ENCODE measurements around the gene SMIM13. TPM values are rescaled to one million over a fixed set of nuclear protein-coding genes. Genes with fewer than 3 reads are reported as not detected.

Gene SMIM13
- total RNA-seq, result 10 to 100 TPM; 12.2 TPM
- polyA plus RNA-seq (2013, experiment 1 of 2), result 13.0 TPM
- 12.5 TPM for polyA plus RNA-seq (2013, experiment 2 of 2)
- long read RNA-seq, experiment 1, full-length matches to known transcripts, result 1 of 7 reads
- long read RNA-seq, experiment 1, partial matches to known transcripts, result 1 of 7 reads
- long read RNA-seq, experiment 1, other reads (novel, unspliced or antisense), result 5 of 7 reads
- long read RNA-seq, experiment 2, full-length matches to known transcripts, result 10 of 12 reads
- long read RNA-seq, experiment 2, partial matches to known transcripts, result 0 of 12 reads
- long read RNA-seq, experiment 2, other reads (novel, unspliced or antisense), result 2 of 12 reads
- long read RNA-seq, experiment 3, full-length matches to known transcripts, result 4 of 4 reads
- long read RNA-seq, experiment 3, partial matches to known transcripts, result 0 of 4 reads
- long read RNA-seq, experiment 3, other reads (novel, unspliced or antisense), result 0 of 4 reads
- long read RNA-seq, experiment 4, partial matches to known transcripts, result 0 of 1 reads
- long read RNA-seq, experiment 4, other reads (novel, unspliced or antisense), result 1 of 1 reads

GRCh38 chr6:11093626-11094410 lies at the start of gene SMIM13:
SMIM13 (plus strand) TSS chr6:11093834; CDS start chr6:11094314, 480 bp downstream.
- H3K27me3 Mint-ChIP-seq (ENCODE audit: insufficient read depth), result no peaks in the 10 kb centered on the region
- peak within 1 kb of the TSS; percentile 95 for H3K4me3 ChIP-seq (ENCODE audit: low read length)
- no peaks in the 10 kb centered on the region for H3K9me3 ChIP-seq (ENCODE audit: control insufficient read depth, low read length)
- peaks cover 25% of the 10 kb centered on the region for H3K4me1 Mint-ChIP-seq
- H3K9me3 Mint-ChIP-seq, result no peaks in the 10 kb centered on the region
- peaks cover 9% of the 10 kb centered on the region for H3K36me3 ChIP-seq (ENCODE audit: control insufficient read depth, insufficient read depth, low read length)
- peak within 1 kb of the TSS; percentile 97 for H3K27ac Mint-ChIP-seq
- peak within 1 kb of the TSS; percentile 77 for H3K9ac ChIP-seq (ENCODE audit: extremely low read depth, low read length, poor library complexity, severe bottlenecking)
- H3K4me1 ChIP-seq (ENCODE audit: control insufficient read depth, insufficient read depth, low read length), result no peaks in the 10 kb centered on the region
- TF ChIP-seq CTCF (conservative IDR thresholded peaks at IDR 0.05), result peak; percentile 74
- peak within 1 kb of the TSS; percentile 79 for H3K27ac ChIP-seq (ENCODE audit: low read depth, low read length)
- H3K27me3 ChIP-seq (ENCODE audit: control insufficient read depth, insufficient read depth, low read length, poor library complexity, severe bottlenecking), result no peaks in the 10 kb centered on the region
- 0% methylated on average over 11 to 90 of the region's 90 CpGs for WGBS, 2 experiments (ENCODE audit: insufficient coverage in 1 of 2, insufficient read length in 1 of 2)
- DNase-seq, result peak; percentile 99
- H3K4me3 Mint-ChIP-seq, result peak within 1 kb of the TSS; percentile 87
- H3K36me3 Mint-ChIP-seq (ENCODE audit: low read depth), result peaks cover 4% of the 10 kb centered on the region

GRCh38 chr6:11043961-11044711 lies 49.5 kb upstream of the SMIM13 start, which contains the start of gene ELOVL2:
ELOVL2 (minus strand) TSS chr6:11044305; CDS start chr6:11044230, 75 bp downstream.
- peak within 1 kb of the TSS; percentile 86 for H3K4me3 ChIP-seq (ENCODE audit: low read length)
- H3K4me1 ChIP-seq (ENCODE audit: control insufficient read depth, insufficient read depth, low read length), result peaks cover 6% of the 10 kb centered on the region
- Mint-ChIP-seq H3K9me3 (no peaks in the 10 kb centered on the region), H3K27me3 (ENCODE audit: insufficient read depth) (peaks cover 72% of the 10 kb centered on the region), H3K4me1 (peaks cover 2% of the 10 kb centered on the region), H3K4me3 (peak within 1 kb of the TSS; percentile 68), H3K36me3 (ENCODE audit: low read depth) (no peaks in the 10 kb centered on the region), H3K27ac (no peak within 1 kb of the TSS)
- peak; percentile 87 for DNase-seq
- H3K9me3 ChIP-seq (ENCODE audit: control insufficient read depth, low read length), result no peaks in the 10 kb centered on the region
- no peak within 1 kb of the TSS for H3K27ac ChIP-seq (ENCODE audit: low read depth, low read length)
- no peaks in the 10 kb centered on the region for H3K27me3 ChIP-seq (ENCODE audit: control insufficient read depth, insufficient read depth, low read length, poor library complexity, severe bottlenecking)
- TF ChIP-seq CTCF (conservative IDR thresholded peaks at IDR 0.05), result peak; percentile 93
- H3K9ac ChIP-seq (ENCODE audit: extremely low read depth, low read length, poor library complexity, severe bottlenecking), result peak within 1 kb of the TSS; percentile 31
- H3K36me3 ChIP-seq (ENCODE audit: control insufficient read depth, insufficient read depth, low read length), result no peaks in the 10 kb centered on the region
- WGBS, 2 experiments (ENCODE audit: insufficient coverage in 1 of 2, insufficient read length in 1 of 2), result 0 to 1% methylated on average over 4 to 124 of the region's 124 CpGs

GRCh38 chr6:11044712-11045167 lies 48.9 kb upstream of the SMIM13 start:
- H3K9me3 Mint-ChIP-seq, result no peaks in the 10 kb centered on the region
- no peak overlapping the region for H3K27ac Mint-ChIP-seq
- peak overlapping the region; percentile 51 for H3K4me3 ChIP-seq (ENCODE audit: low read length)
- H3K27me3 Mint-ChIP-seq (ENCODE audit: insufficient read depth), result peaks cover 76% of the 10 kb centered on the region
- no peaks in the 10 kb centered on the region for H3K36me3 Mint-ChIP-seq (ENCODE audit: low read depth)
- WGBS, 2 experiments (ENCODE audit: insufficient coverage in 1 of 2, insufficient read length in 1 of 2), result 58 to 59% methylated on average over 17 to 23 of the region's 23 CpGs
- peaks cover 2% of the 10 kb centered on the region for H3K4me1 Mint-ChIP-seq
- no peak overlapping the region for H3K9ac ChIP-seq (ENCODE audit: extremely low read depth, low read length, poor library complexity, severe bottlenecking)
- H3K27ac ChIP-seq (ENCODE audit: low read depth, low read length), result no peak overlapping the region
- TF ChIP-seq CTCF (conservative IDR thresholded peaks at IDR 0.05), result no peak
- no peak for DNase-seq
- no peaks in the 10 kb centered on the region for H3K36me3 ChIP-seq (ENCODE audit: control insufficient read depth, insufficient read depth, low read length)
- H3K4me3 Mint-ChIP-seq, result peak overlapping the region; percentile 68
- H3K9me3 ChIP-seq (ENCODE audit: control insufficient read depth, low read length), result no peaks in the 10 kb centered on the region
- H3K4me1 ChIP-seq (ENCODE audit: control insufficient read depth, insufficient read depth, low read length), result no peaks in the 10 kb centered on the region
- H3K27me3 ChIP-seq (ENCODE audit: control insufficient read depth, insufficient read depth, low read length, poor library complexity, severe bottlenecking), result no peaks in the 10 kb centered on the region
